WTC11 (cell line): ENCODE measurements around the gene SHANK3. TPM values are rescaled to one million over a fixed set of nuclear protein-coding genes. Genes with fewer than 3 reads are reported as not detected.

ENCODE experiments used
- ATAC-seq: fragments of 200-7000 bp; cut with Tn5 transposase; 2 replicates; pipeline ENCODE4 v1.10.0; 2021; ENCODE audit warnings: mild to moderate bottlenecking, moderate library complexity
- CTCF ChIA-PET: fragments of 300-600 bp; sonication (Branson Sonifier 250); formaldehyde crosslinking; loops from one replicate; lab custom pipeline; 2021; ENCODE audit warnings: antibody characterized with exemption; lab: Charles Lee
- POLR2A ChIA-PET: fragments of 350-600 bp; sonication (Branson Sonifier 250); formaldehyde crosslinking; loops from one replicate; lab custom pipeline; 2021; ENCODE audit warnings: antibody characterized with exemption; lab: Charles Lee
- DNase-seq: peaks from one replicate; pipeline ENCODE4 v3.0.0; 2021; ENCODE audit warnings: low spot score
- H3K27ac Mint-ChIP-seq: 2 replicates; pipeline ENCODE4 v1.8.0; 2021; ENCODE audit warnings: mixed read lengths
- H3K27me3 Mint-ChIP-seq: 2 replicates; pipeline ENCODE4 v1.8.0; 2021; ENCODE audit warnings: low read depth, mild to moderate bottlenecking, moderate library complexity, mixed read lengths
- H3K36me3 Mint-ChIP-seq: 2 replicates; pipeline ENCODE4 v1.8.0; 2021; ENCODE audit warnings: mixed read lengths
- H3K4me1 Mint-ChIP-seq: 2 replicates; pipeline ENCODE4 v1.8.0; 2022; ENCODE audit warnings: mixed read lengths
- H3K4me3 Mint-ChIP-seq: 2 replicates; pipeline ENCODE4 v1.8.0; 2021; ENCODE audit warnings: mild to moderate bottlenecking, moderate library complexity, mixed read lengths
- H3K9me3 Mint-ChIP-seq: 2 replicates; pipeline ENCODE4 v1.8.0; 2021; ENCODE audit warnings: mixed read lengths
- ELF4 ChIP-seq: sonication (generic); formaldehyde crosslinking; IDR thresholded peaks from 2 replicates; pipeline ENCODE4 v1.8.1; 2022; ENCODE audit warnings: low read depth, mild to moderate bottlenecking, moderate library complexity, missing genetic modification reagents
- EMX1 ChIP-seq: fragments of 250-450 bp; sonication (Bioruptor Pico); IDR thresholded peaks from 2 replicates; pipeline ENCODE4 v1.8.0; 2021; ENCODE audit warnings: mild to moderate bottlenecking
- FOXP4 ChIP-seq: sonication (generic); formaldehyde crosslinking; IDR thresholded peaks from 2 replicates; pipeline ENCODE4 v1.8.0; 2022; ENCODE audit warnings: mild to moderate bottlenecking, missing genetic modification reagents
- GABPB1 ChIP-seq: sonication (generic); formaldehyde crosslinking; IDR thresholded peaks from 2 replicates; pipeline ENCODE4 v1.8.1; 2023; ENCODE audit warnings: mild to moderate bottlenecking, missing genetic modification reagents
- GRHL2 ChIP-seq: fragments of 250-450 bp; sonication (Bioruptor Pico); IDR thresholded peaks from 2 replicates; pipeline ENCODE4 v1.8.0; 2022; ENCODE audit warnings: mild to moderate bottlenecking, moderate library complexity; ENCODE audit not compliant: insufficient replicate concordance, severe bottlenecking
- HMGA2 ChIP-seq: fragments of 250-450 bp; sonication (Bioruptor Pico); IDR thresholded peaks from 2 replicates; pipeline ENCODE4 v1.4.0; 2021; ENCODE audit warnings: mild to moderate bottlenecking, moderate library complexity
- KAT7 ChIP-seq: sonication (generic); formaldehyde crosslinking; IDR thresholded peaks from 2 replicates; pipeline ENCODE4 v1.8.1; 2023; ENCODE audit warnings: missing genetic modification reagents, mild to moderate bottlenecking, borderline replicate concordance
- MXD4 ChIP-seq: fragments of 250-450 bp; sonication (Bioruptor Pico); IDR thresholded peaks from 2 replicates; pipeline ENCODE4 v1.8.0; 2021; ENCODE audit warnings: mild to moderate bottlenecking, moderate library complexity, borderline replicate concordance
- NFATC4 ChIP-seq: fragments of 250-450 bp; sonication (Bioruptor Pico); IDR thresholded peaks from 2 replicates; pipeline ENCODE4 v1.9.0; 2021; ENCODE audit warnings: mild to moderate bottlenecking
- OVOL2 ChIP-seq: fragments of 250-450 bp; sonication (Bioruptor Pico); IDR thresholded peaks from 2 replicates; pipeline ENCODE4 v1.9.0; 2021; ENCODE audit warnings: mild to moderate bottlenecking, borderline replicate concordance
- PRDM15 ChIP-seq: sonication (generic); formaldehyde crosslinking; IDR thresholded peaks from 2 replicates; pipeline ENCODE4 v1.8.0; 2022; ENCODE audit warnings: missing genetic modification reagents
- RORB ChIP-seq: fragments of 250-450 bp; sonication (Bioruptor Pico); IDR thresholded peaks from 2 replicates; pipeline ENCODE4 v1.9.0; 2021; ENCODE audit warnings: mild to moderate bottlenecking
- TEAD1 ChIP-seq: sonication (generic); formaldehyde crosslinking; IDR thresholded peaks from 2 replicates; pipeline ENCODE4 v1.8.0; 2022; ENCODE audit warnings: mild to moderate bottlenecking, missing genetic modification reagents
- USF1 ChIP-seq: sonication (generic); formaldehyde crosslinking; IDR thresholded peaks from 2 replicates; pipeline ENCODE4 v1.8.0; 2022; ENCODE audit warnings: mild to moderate bottlenecking, missing genetic modification reagents
- USF2 ChIP-seq: sonication (generic); formaldehyde crosslinking; IDR thresholded peaks from 2 replicates; pipeline ENCODE4 v1.8.1; 2023; ENCODE audit warnings: mild to moderate bottlenecking, missing genetic modification reagents, moderate library complexity
- ZNF317 ChIP-seq: sonication (generic); formaldehyde crosslinking; IDR thresholded peaks from 2 replicates; pipeline ENCODE4 v1.8.1; 2023; ENCODE audit warnings: low read depth, mild to moderate bottlenecking, moderate library complexity, missing genetic modification reagents, borderline replicate concordance
- total RNA-seq: library from RNA; stranded (reverse); gene quantifications from 3 replicates; pipeline ENCODE4 v1.2.3, GENCODE V29; 2021
- TF ChIP-seq, protein P1 (sequence below): fragments of 250-450 bp; sonication (Bioruptor Pico); IDR thresholded peaks from 2 replicates; pipeline ENCODE4 v1.9.0; 2021; ENCODE audit warnings: mild to moderate bottlenecking
- TF ChIP-seq, protein P2 (sequence below): sonication (generic); formaldehyde crosslinking; IDR thresholded peaks from 2 replicates; pipeline ENCODE4 v1.8.0; 2022; ENCODE audit warnings: mild to moderate bottlenecking, missing genetic modification reagents
- TF ChIP-seq, protein P3 (sequence below): fragments of 200-600 bp; IDR thresholded peaks from 2 replicates; pipeline ENCODE4 v1.8.0; 2022; ENCODE audit warnings: antibody characterized with exemption
- TF ChIP-seq, protein P4 (sequence below): sonication (generic); formaldehyde crosslinking; IDR thresholded peaks from 2 replicates; pipeline ENCODE4 v1.8.1; 2022; ENCODE audit warnings: low read depth, mild to moderate bottlenecking, moderate library complexity, missing genetic modification reagents, borderline replicate concordance

The SHANK3 gene
- total RNA-seq, 1 experiment from 2014 or later, result 9.6 TPM

GRCh38 chr22:50701076-50701419, 28.4 kb downstream of the SHANK3 start:
- H3K9me3 Mint-ChIP-seq, result no peaks in the 10 kb centered on the region
- no peak for ATAC-seq
- H3K36me3 Mint-ChIP-seq, result no peaks in the 10 kb centered on the region
- H3K4me1 Mint-ChIP-seq, result peaks cover 8% of the 10 kb centered on the region
- H3K27ac Mint-ChIP-seq, result no peak overlapping the region
- peak; percentile 8 for DNase-seq
- CTCF ChIA-PET, result interaction anchor here (2.0 to 3.4 kb wide), 3 partner anchors 30 to 176 kb away, joined by 6 to 16 read pairs (median 10); partner anchors contain the start of genes SCO2 and SYCE3
- no peak overlapping the region for H3K4me3 Mint-ChIP-seq
- POLR2A ChIA-PET, result no interaction called here
- peaks cover 32% of the 10 kb centered on the region for H3K27me3 Mint-ChIP-seq
- TF ChIP-seq TEAD1 (no peak), PRDM15 (CRISPR knock-in tag) (no peak), NFATC4 (no peak), HMGA2 (CRISPR knock-in tag) (no peak), USF2 (CRISPR knock-in tag) (no peak), EMX1 (no peak), OVOL2 (CRISPR knock-in tag) (no peak), FOXP4 (CRISPR knock-in tag) (no peak), MXD4 (CRISPR knock-in tag) (no peak), KAT7 (CRISPR knock-in tag) (no peak), GABPB1 (CRISPR knock-in tag) (no peak), RORB (CRISPR knock-in tag) (no peak), ELF4 (no peak), USF1 (CRISPR knock-in tag) (no peak), GRHL2 (CRISPR knock-in tag) (no peak), ZNF317 (no peak)
- TF ChIP-seq, protein P1, sequence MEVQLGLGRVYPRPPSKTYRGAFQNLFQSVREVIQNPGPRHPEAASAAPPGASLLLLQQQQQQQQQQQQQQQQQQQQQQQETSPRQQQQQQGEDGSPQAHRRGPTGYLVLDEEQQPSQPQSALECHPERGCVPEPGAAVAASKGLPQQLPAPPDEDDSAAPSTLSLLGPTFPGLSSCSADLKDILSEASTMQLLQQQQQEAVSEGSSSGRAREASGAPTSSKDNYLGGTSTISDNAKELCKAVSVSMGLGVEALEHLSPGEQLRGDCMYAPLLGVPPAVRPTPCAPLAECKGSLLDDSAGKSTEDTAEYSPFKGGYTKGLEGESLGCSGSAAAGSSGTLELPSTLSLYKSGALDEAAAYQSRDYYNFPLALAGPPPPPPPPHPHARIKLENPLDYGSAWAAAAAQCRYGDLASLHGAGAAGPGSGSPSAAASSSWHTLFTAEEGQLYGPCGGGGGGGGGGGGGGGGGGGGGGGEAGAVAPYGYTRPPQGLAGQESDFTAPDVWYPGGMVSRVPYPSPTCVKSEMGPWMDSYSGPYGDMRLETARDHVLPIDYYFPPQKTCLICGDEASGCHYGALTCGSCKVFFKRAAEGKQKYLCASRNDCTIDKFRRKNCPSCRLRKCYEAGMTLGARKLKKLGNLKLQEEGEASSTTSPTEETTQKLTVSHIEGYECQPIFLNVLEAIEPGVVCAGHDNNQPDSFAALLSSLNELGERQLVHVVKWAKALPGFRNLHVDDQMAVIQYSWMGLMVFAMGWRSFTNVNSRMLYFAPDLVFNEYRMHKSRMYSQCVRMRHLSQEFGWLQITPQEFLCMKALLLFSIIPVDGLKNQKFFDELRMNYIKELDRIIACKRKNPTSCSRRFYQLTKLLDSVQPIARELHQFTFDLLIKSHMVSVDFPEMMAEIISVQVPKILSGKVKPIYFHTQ (CRISPR knock-in tag), result no peak
- TF ChIP-seq, protein P2, sequence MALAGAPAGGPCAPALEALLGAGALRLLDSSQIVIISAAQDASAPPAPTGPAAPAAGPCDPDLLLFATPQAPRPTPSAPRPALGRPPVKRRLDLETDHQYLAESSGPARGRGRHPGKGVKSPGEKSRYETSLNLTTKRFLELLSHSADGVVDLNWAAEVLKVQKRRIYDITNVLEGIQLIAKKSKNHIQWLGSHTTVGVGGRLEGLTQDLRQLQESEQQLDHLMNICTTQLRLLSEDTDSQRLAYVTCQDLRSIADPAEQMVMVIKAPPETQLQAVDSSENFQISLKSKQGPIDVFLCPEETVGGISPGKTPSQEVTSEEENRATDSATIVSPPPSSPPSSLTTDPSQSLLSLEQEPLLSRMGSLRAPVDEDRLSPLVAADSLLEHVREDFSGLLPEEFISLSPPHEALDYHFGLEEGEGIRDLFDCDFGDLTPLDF (CRISPR knock-in tag), result no peak
- TF ChIP-seq, protein P3, sequence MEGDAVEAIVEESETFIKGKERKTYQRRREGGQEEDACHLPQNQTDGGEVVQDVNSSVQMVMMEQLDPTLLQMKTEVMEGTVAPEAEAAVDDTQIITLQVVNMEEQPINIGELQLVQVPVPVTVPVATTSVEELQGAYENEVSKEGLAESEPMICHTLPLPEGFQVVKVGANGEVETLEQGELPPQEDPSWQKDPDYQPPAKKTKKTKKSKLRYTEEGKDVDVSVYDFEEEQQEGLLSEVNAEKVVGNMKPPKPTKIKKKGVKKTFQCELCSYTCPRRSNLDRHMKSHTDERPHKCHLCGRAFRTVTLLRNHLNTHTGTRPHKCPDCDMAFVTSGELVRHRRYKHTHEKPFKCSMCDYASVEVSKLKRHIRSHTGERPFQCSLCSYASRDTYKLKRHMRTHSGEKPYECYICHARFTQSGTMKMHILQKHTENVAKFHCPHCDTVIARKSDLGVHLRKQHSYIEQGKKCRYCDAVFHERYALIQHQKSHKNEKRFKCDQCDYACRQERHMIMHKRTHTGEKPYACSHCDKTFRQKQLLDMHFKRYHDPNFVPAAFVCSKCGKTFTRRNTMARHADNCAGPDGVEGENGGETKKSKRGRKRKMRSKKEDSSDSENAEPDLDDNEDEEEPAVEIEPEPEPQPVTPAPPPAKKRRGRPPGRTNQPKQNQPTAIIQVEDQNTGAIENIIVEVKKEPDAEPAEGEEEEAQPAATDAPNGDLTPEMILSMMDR, result no peak
- TF ChIP-seq, protein P4, sequence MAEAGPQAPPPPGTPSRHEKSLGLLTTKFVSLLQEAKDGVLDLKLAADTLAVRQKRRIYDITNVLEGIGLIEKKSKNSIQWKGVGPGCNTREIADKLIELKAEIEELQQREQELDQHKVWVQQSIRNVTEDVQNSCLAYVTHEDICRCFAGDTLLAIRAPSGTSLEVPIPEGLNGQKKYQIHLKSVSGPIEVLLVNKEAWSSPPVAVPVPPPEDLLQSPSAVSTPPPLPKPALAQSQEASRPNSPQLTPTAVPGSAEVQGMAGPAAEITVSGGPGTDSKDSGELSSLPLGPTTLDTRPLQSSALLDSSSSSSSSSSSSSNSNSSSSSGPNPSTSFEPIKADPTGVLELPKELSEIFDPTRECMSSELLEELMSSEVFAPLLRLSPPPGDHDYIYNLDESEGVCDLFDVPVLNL (CRISPR knock-in tag), result no peak
